HEK293 (cell line): ENCODE data around the gene LMAN2L.

Experiments
- CTCF ChIA-PET: fragments of 350-600 bp; formaldehyde crosslinking; extraction: SDS; loops from one replicate; lab custom pipeline; 2021; ENCODE audit warnings: antibody characterized with exemption; lab: Yijun Ruan, JAX
- POLR2A ChIA-PET: fragments of 300-600 bp; formaldehyde crosslinking; extraction: SDS; loops from one replicate; lab custom pipeline; 2020; ENCODE audit warnings: antibody characterized with exemption, inconsistent platforms; lab: Yijun Ruan, JAX
- H3K27ac ChIP-seq: fragments of 200-500 bp; sonication (Bioruptor generic); 2 replicates; pipeline ENCODE4 v1.5.1; 2014; ENCODE audit warnings: low read depth, low read length, control low read depth, inconsistent platforms; ENCODE audit errors: extremely low read depth
- H3K36me3 ChIP-seq, 2 experiments: fragments of 200-500 bp in 1 of 2; sonication (Bioruptor generic) in 1 of 2; 1 replicate in 1 of 2; 2 replicates in 1 of 2; pipeline ENCODE4 v1.5.1; 2014 to 2017; ENCODE audit warnings: inconsistent platforms in 2 of 2, low read length in 2 of 2; ENCODE audit not compliant: control insufficient read depth in 2 of 2, insufficient read depth in 1 of 2
- H3K4me1 ChIP-seq: fragments of 200-500 bp; sonication (Bioruptor generic); 2 replicates; pipeline ENCODE4 v1.5.1; 2014; ENCODE audit warnings: mild to moderate bottlenecking, low read length, inconsistent platforms; ENCODE audit not compliant: control insufficient read depth, insufficient read depth
- H3K4me3 ChIP-seq: 2 replicates; pipeline ENCODE4 v1.5.1; 2011; ENCODE audit warnings: low read depth, mild to moderate bottlenecking, control low read depth, low read length, moderate library complexity
- H3K9me3 ChIP-seq: fragments of 200-500 bp; sonication (Bioruptor generic); 2 replicates; pipeline ENCODE4 v1.5.1; 2014; ENCODE audit warnings: low read depth, low read length, inconsistent platforms; ENCODE audit not compliant: control insufficient read depth, insufficient read depth
- BCL11B ChIP-seq: fragments of 450-650 bp; formaldehyde crosslinking; IDR thresholded peaks from 2 replicates; pipeline ENCODE4 v1.5.1; 2016; ENCODE audit warnings: low read depth, missing biosample characterization, missing genetic modification characterization
- HOXC10 ChIP-seq: sonication (generic); formaldehyde crosslinking; IDR thresholded peaks from 2 replicates; pipeline ENCODE4 v1.8.1; 2023; ENCODE audit warnings: mild to moderate bottlenecking, missing genetic modification reagents
- ZBTB1 ChIP-seq: fragments of 450-650 bp; formaldehyde crosslinking; IDR thresholded peaks from 2 replicates; pipeline ENCODE4 v1.5.1; 2016; ENCODE audit warnings: missing biosample characterization, missing genetic modification characterization
- ZBTB8A ChIP-seq: fragments of 450-650 bp; formaldehyde crosslinking; IDR thresholded peaks from 2 replicates; pipeline ENCODE4 v1.5.1; 2016; ENCODE audit warnings: missing biosample characterization, missing genetic modification characterization
- ZNF175 ChIP-seq: fragments of 450-650 bp; formaldehyde crosslinking; IDR thresholded peaks from 2 replicates; pipeline ENCODE4 v1.5.1; 2016; ENCODE audit warnings: missing biosample characterization, missing genetic modification characterization
- ZNF214 ChIP-seq: fragments of 450-650 bp; formaldehyde crosslinking; IDR thresholded peaks from 2 replicates; pipeline ENCODE4 v1.5.1; 2017; ENCODE audit warnings: missing biosample characterization, mild to moderate bottlenecking, missing genetic modification characterization, borderline replicate concordance
- ZNF221 ChIP-seq: fragments of 450-650 bp; formaldehyde crosslinking; IDR thresholded peaks from 2 replicates; pipeline ENCODE4 v1.5.1; 2017; ENCODE audit warnings: missing biosample characterization, missing genetic modification characterization, borderline replicate concordance
- ZNF302 ChIP-seq: fragments of 450-650 bp; formaldehyde crosslinking; IDR thresholded peaks from 2 replicates; pipeline ENCODE4 v1.5.1; 2016; ENCODE audit warnings: missing biosample characterization, missing genetic modification characterization, low read depth
- ZNF548 ChIP-seq: fragments of 450-650 bp; formaldehyde crosslinking; IDR thresholded peaks from 2 replicates; pipeline ENCODE4 v1.5.1; 2016; ENCODE audit warnings: missing biosample characterization, missing genetic modification characterization
- ZNF560 ChIP-seq: fragments of 450-650 bp; formaldehyde crosslinking; IDR thresholded peaks from 2 replicates; pipeline ENCODE4 v1.5.1; 2017; ENCODE audit warnings: missing biosample characterization, missing genetic modification characterization, borderline replicate concordance
- ZNF585B ChIP-seq: fragments of 450-650 bp; formaldehyde crosslinking; IDR thresholded peaks from 2 replicates; pipeline ENCODE4 v1.5.1; 2016; ENCODE audit warnings: missing biosample characterization, missing genetic modification characterization
- ZNF610 ChIP-seq: fragments of 450-650 bp; formaldehyde crosslinking; IDR thresholded peaks from 2 replicates; pipeline ENCODE4 v1.5.1; 2016; ENCODE audit warnings: missing biosample characterization, missing genetic modification characterization, borderline replicate concordance
- ZXDB ChIP-seq: fragments of 450-650 bp; formaldehyde crosslinking; IDR thresholded peaks from 2 replicates; pipeline ENCODE4 v1.5.1; 2016; ENCODE audit warnings: missing biosample characterization, missing genetic modification characterization
- TF ChIP-seq, protein P1 (sequence below): fragments of 450-650 bp; formaldehyde crosslinking; IDR thresholded peaks from 2 replicates; pipeline ENCODE4; 2016; ENCODE audit warnings: missing biosample characterization, missing genetic modification characterization
- TF ChIP-seq, protein P2 (sequence below): fragments of 450-650 bp; formaldehyde crosslinking; IDR thresholded peaks from 2 replicates; pipeline ENCODE4 v1.5.1; 2016; ENCODE audit warnings: missing biosample characterization, missing genetic modification characterization, borderline replicate concordance
- TF ChIP-seq, protein P3 (sequence below): fragments of 450-650 bp; formaldehyde crosslinking; IDR thresholded peaks from 2 replicates; pipeline ENCODE4 v1.5.1; 2017; ENCODE audit warnings: missing biosample characterization, missing genetic modification characterization
- TF ChIP-seq, protein P4 (sequence below): fragments of 450-650 bp; formaldehyde crosslinking; IDR thresholded peaks from 2 replicates; pipeline ENCODE4 v1.5.1; 2017; ENCODE audit warnings: missing biosample characterization, missing genetic modification characterization

Gene LMAN2L

DNA sequence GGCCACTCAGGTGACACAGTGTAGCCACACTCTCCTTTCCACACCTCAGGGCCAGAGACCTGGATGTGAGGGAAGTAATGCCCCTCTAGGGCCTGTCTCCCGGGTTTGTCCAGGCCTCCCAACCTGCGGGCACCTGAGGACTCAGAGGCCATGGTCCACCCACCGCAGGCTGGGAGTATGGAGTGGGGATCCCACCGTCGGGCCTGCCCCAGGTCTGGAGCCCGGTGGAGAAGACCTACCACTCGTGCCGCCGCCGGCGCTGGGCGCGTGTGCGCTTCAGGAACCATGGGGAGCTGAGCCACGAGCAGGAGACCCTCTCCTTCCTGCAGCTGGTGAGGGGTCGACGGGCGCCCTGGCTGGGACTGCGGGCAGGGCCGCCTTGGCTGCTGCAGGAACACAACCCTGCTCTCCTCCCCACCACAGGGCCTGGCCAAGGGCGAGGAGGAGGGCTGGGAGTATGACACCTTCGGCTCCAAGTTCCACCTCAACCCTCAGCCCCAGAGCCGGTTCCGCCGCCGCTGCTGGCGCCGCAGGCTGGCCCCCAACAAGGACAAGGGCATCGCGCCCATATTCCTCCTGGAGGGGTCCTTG is 48.7 kb downstream of the LMAN2L start:
- no peaks in the 10 kb centered on the region for H3K9me3 ChIP-seq
- H3K36me3 ChIP-seq: no peaks in the 10 kb centered on the region
- POLR2A ChIA-PET: no interaction called here
- peaks cover 2% of the 10 kb centered on the region for H3K4me1 ChIP-seq
- no peak overlapping the region for H3K27ac ChIP-seq
- CTCF ChIA-PET: no interaction called here
- no peak for TF ChIP-seq HOXC10 (CRISPR knock-in tag)
- TF ChIP-seq, protein P1, sequence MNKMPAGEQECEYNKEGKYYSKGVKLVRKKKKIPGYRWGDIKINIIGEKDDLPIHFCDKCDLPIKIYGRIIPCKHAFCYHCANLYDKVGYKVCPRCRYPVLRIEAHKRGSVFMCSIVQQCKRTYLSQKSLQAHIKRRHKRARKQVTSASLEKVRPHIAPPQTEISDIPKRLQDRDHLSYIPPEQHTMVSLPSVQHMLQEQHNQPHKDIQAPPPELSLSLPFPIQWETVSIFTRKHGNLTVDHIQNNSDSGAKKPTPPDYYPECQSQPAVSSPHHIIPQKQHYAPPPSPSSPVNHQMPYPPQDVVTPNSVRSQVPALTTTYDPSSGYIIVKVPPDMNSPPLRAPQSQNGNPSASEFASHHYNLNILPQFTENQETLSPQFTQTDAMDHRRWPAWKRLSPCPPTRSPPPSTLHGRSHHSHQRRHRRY (tag by site-specific recombination): no peak
- H3K4me3 ChIP-seq: no peak overlapping the region

- H3K36me3 ChIP-seq: no peaks in the 10 kb centered on the region
- no peaks in the 10 kb centered on the region for H3K9me3 ChIP-seq
- peaks cover 7% of the 10 kb centered on the region for H3K4me1 ChIP-seq
- no peak overlapping the region for H3K27ac ChIP-seq
- POLR2A ChIA-PET: no interaction called here
- CTCF ChIA-PET: no interaction called here
- no peak for TF ChIP-seq ZNF560 (tag by site-specific recombination)
- no peak for TF ChIP-seq ZNF610 (tag by site-specific recombination)
- TF ChIP-seq ZNF302 (tag by site-specific recombination): no peak
- no peak for TF ChIP-seq ZNF585B
- H3K4me3 ChIP-seq: no peak overlapping the region
Observed at GRCh38 chr2:96690306-96691021, 49.4 kb downstream of the LMAN2L start.

- Histone ChIP-seq H3K4me1 (peaks cover 9% of the 10 kb centered on the region), H3K9me3 (no peaks in the 10 kb centered on the region), H3K27ac (no peak overlapping the region), H3K36me3 (no peaks in the 10 kb centered on the region), H3K4me3 (no peak overlapping the region)
- ChIA-PET POLR2A (no interaction called here), CTCF (no interaction called here)
- TF ChIP-seq ZBTB8A (tag by site-specific recombination) (no peak), BCL11B (tag by site-specific recombination) (no peak), ZBTB1 (tag by site-specific recombination) (no peak), ZNF548 (tag by site-specific recombination) (no peak), ZNF221 (no peak), ZNF175 (tag by site-specific recombination) (no peak), ZXDB (no peak), ZNF302 (tag by site-specific recombination) (no peak), ZNF214 (tag by site-specific recombination) (no peak)
- TF ChIP-seq, protein P2, sequence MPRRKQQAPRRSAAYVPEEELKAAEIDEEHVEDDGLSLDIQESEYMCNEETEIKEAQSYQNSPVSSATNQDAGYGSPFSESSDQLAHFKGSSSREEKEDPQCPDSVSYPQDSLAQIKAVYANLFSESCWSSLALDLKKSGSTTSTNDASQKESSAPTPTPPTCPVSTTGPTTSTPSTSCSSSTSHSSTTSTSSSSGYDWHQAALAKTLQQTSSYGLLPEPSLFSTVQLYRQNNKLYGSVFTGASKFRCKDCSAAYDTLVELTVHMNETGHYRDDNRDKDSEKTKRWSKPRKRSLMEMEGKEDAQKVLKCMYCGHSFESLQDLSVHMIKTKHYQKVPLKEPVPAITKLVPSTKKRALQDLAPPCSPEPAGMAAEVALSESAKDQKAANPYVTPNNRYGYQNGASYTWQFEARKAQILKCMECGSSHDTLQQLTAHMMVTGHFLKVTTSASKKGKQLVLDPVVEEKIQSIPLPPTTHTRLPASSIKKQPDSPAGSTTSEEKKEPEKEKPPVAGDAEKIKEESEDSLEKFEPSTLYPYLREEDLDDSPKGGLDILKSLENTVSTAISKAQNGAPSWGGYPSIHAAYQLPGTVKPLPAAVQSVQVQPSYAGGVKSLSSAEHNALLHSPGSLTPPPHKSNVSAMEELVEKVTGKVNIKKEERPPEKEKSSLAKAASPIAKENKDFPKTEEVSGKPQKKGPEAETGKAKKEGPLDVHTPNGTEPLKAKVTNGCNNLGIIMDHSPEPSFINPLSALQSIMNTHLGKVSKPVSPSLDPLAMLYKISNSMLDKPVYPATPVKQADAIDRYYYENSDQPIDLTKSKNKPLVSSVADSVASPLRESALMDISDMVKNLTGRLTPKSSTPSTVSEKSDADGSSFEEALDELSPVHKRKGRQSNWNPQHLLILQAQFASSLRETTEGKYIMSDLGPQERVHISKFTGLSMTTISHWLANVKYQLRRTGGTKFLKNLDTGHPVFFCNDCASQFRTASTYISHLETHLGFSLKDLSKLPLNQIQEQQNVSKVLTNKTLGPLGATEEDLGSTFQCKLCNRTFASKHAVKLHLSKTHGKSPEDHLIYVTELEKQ (tag by site-specific recombination): no peak
- TF ChIP-seq, protein P3, sequence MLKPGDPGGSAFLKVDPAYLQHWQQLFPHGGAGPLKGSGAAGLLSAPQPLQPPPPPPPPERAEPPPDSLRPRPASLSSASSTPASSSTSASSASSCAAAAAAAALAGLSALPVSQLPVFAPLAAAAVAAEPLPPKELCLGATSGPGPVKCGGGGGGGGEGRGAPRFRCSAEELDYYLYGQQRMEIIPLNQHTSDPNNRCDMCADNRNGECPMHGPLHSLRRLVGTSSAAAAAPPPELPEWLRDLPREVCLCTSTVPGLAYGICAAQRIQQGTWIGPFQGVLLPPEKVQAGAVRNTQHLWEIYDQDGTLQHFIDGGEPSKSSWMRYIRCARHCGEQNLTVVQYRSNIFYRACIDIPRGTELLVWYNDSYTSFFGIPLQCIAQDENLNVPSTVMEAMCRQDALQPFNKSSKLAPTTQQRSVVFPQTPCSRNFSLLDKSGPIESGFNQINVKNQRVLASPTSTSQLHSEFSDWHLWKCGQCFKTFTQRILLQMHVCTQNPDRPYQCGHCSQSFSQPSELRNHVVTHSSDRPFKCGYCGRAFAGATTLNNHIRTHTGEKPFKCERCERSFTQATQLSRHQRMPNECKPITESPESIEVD (tag by site-specific recombination): no peak
- TF ChIP-seq, protein P4, sequence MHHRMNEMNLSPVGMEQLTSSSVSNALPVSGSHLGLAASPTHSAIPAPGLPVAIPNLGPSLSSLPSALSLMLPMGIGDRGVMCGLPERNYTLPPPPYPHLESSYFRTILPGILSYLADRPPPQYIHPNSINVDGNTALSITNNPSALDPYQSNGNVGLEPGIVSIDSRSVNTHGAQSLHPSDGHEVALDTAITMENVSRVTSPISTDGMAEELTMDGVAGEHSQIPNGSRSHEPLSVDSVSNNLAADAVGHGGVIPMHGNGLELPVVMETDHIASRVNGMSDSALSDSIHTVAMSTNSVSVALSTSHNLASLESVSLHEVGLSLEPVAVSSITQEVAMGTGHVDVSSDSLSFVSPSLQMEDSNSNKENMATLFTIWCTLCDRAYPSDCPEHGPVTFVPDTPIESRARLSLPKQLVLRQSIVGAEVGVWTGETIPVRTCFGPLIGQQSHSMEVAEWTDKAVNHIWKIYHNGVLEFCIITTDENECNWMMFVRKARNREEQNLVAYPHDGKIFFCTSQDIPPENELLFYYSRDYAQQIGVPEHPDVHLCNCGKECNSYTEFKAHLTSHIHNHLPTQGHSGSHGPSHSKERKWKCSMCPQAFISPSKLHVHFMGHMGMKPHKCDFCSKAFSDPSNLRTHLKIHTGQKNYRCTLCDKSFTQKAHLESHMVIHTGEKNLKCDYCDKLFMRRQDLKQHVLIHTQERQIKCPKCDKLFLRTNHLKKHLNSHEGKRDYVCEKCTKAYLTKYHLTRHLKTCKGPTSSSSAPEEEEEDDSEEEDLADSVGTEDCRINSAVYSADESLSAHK (tag by site-specific recombination): no peak
Observed at GRCh38 chr2:96689431-96689991, 50.4 kb downstream of the LMAN2L start.
